MM.1S (cell line): ENCODE results near the gene KIAA1328.

Experiments
- DNase-seq: peaks from one replicate; pipeline ENCODE4 v3.0.0-alpha.2; 2015
- H2AFZ ChIP-seq: fragments of 300-600 bp; sonication (generic); 2 replicates; pipeline ENCODE4 v1.6.0; 2016; ENCODE audit warnings: antibody characterized with exemption, low read length
- H3F3A ChIP-seq: fragments of 300-600 bp; sonication (generic); 2 replicates; pipeline ENCODE4 v1.6.1; 2016; ENCODE audit warnings: mild to moderate bottlenecking, antibody characterized with exemption, low read length, moderate library complexity, mixed read lengths; ENCODE audit not compliant: insufficient read depth
- H3K27ac ChIP-seq: fragments of 300-600 bp; sonication (generic); 2 replicates; pipeline ENCODE4 v1.5.1; 2016; ENCODE audit warnings: mild to moderate bottlenecking, low read length
- H3K27me3 ChIP-seq: fragments of 300-600 bp; sonication (generic); replicated peaks from 2 replicates; pipeline ENCODE4 v1.6.0; 2016; ENCODE audit warnings: low read length; ENCODE audit not compliant: insufficient read depth
- H3K36me3 ChIP-seq: fragments of 300-600 bp; sonication (generic); replicated peaks from 2 replicates; pipeline ENCODE4 v1.6.1; 2016; ENCODE audit warnings: mild to moderate bottlenecking, low read length, mixed read lengths; ENCODE audit not compliant: insufficient read depth
- H3K4me1 ChIP-seq: fragments of 300-600 bp; sonication (generic); 2 replicates; pipeline ENCODE4 v1.6.1; 2016; ENCODE audit warnings: low read length, mixed read lengths
- H3K4me2 ChIP-seq: fragments of 300-600 bp; sonication (generic); 2 replicates; pipeline ENCODE4 v1.6.0; 2016; ENCODE audit warnings: low read depth, low read length
- H3K4me3 ChIP-seq: fragments of 300-600 bp; sonication (generic); 2 replicates; pipeline ENCODE4 v1.5.1; 2016; ENCODE audit warnings: low read length, mixed read lengths
- H3K79me2 ChIP-seq: fragments of 300-600 bp; sonication (generic); 2 replicates; pipeline ENCODE4 v1.6.1; 2016; ENCODE audit warnings: mixed run types, low read length, mixed read lengths
- H3K9ac ChIP-seq: fragments of 300-600 bp; sonication (generic); 2 replicates; pipeline ENCODE4 v1.6.1; 2016; ENCODE audit warnings: low read length, mixed read lengths
- H3K9me2 ChIP-seq: fragments of 300-600 bp; sonication (generic); replicated peaks from 2 replicates; pipeline ENCODE4 v1.6.1; 2016; ENCODE audit warnings: mild to moderate bottlenecking, low read length, mixed read lengths; ENCODE audit not compliant: insufficient read depth
- H3K9me3 ChIP-seq: fragments of 300-600 bp; sonication (generic); replicated peaks from 2 replicates; pipeline ENCODE4 v1.6.1; 2016; ENCODE audit warnings: mild to moderate bottlenecking, low read length, mixed read lengths; ENCODE audit not compliant: insufficient read depth
- H4K20me1 ChIP-seq: fragments of 300-600 bp; sonication (generic); 2 replicates; pipeline ENCODE4 v1.6.1; 2016; ENCODE audit warnings: mild to moderate bottlenecking, low read length, moderate library complexity, mixed read lengths; ENCODE audit not compliant: insufficient read depth
- CTCF ChIP-seq: fragments of 300-600 bp; sonication (generic); IDR thresholded peaks from 2 replicates; pipeline ENCODE4 v1.5.1; 2016; ENCODE audit warnings: antibody characterized with exemption, low read length, mixed read lengths
- EZH2 ChIP-seq: fragments of 300-600 bp; sonication (generic); optimal IDR thresholded peaks from 2 replicates; pipeline ENCODE3; 2017; ENCODE audit warnings: low read depth, mild to moderate bottlenecking, antibody characterized with exemption, low read length, mixed read lengths
- EZH2phosphoT487 ChIP-seq: fragments of 300-600 bp; sonication (generic); IDR thresholded peaks from 2 replicates; pipeline ENCODE4 v1.6.1; 2018; ENCODE audit warnings: antibody characterized with exemption, low read length

The KIAA1328 gene

GRCh38 chr18:37210781-37211180 lies 381.9 kb downstream of the KIAA1328 start:
- H3F3A ChIP-seq: no peaks in the 10 kb centered on the region
- no peaks in the 10 kb centered on the region for H3K9me2 ChIP-seq
- no peak for DNase-seq
- H2AFZ ChIP-seq: no peak overlapping the region
- no peak overlapping the region for H3K4me3 ChIP-seq
- H3K79me2 ChIP-seq: no peaks in the 10 kb centered on the region
- no peaks in the 10 kb centered on the region for H3K4me1 ChIP-seq
- no peaks in the 10 kb centered on the region for H3K9me3 ChIP-seq
- no peak overlapping the region for H3K4me2 ChIP-seq
- no peaks in the 10 kb centered on the region for H4K20me1 ChIP-seq
- no peak for TF ChIP-seq EZH2
- TF ChIP-seq CTCF: no peak
- no peak for TF ChIP-seq EZH2phosphoT487
- H3K36me3 ChIP-seq: no peaks in the 10 kb centered on the region
- H3K27me3 ChIP-seq: no peaks in the 10 kb centered on the region
- no peak overlapping the region for H3K27ac ChIP-seq
- H3K9ac ChIP-seq: no peak overlapping the region

GRCh38 chr18:37218022-37218590 lies 389.2 kb downstream of the KIAA1328 start:
- no peaks in the 10 kb centered on the region for H3F3A ChIP-seq
- H3K4me2 ChIP-seq: no peak overlapping the region
- DNase-seq: no peak
- H3K4me3 ChIP-seq: no peak overlapping the region
- H3K27ac ChIP-seq: no peak overlapping the region
- no peaks in the 10 kb centered on the region for H4K20me1 ChIP-seq
- TF ChIP-seq CTCF (no peak), EZH2 (no peak), EZH2phosphoT487 (no peak)
- H2AFZ ChIP-seq: no peak overlapping the region
- H3K9ac ChIP-seq: no peak overlapping the region
- H3K79me2 ChIP-seq: no peaks in the 10 kb centered on the region
- no peaks in the 10 kb centered on the region for H3K9me3 ChIP-seq
- no peaks in the 10 kb centered on the region for H3K36me3 ChIP-seq
- H3K27me3 ChIP-seq: no peaks in the 10 kb centered on the region
- peaks cover 3% of the 10 kb centered on the region; the same call in 1 of the 2 replicates for H3K4me1 ChIP-seq
- H3K9me2 ChIP-seq: no peaks in the 10 kb centered on the region

- no peak overlapping the region for H3K4me2 ChIP-seq
- H4K20me1 ChIP-seq: no peaks in the 10 kb centered on the region
- no peak for DNase-seq
- H3K4me3 ChIP-seq: no peak overlapping the region
- no peaks in the 10 kb centered on the region for H3K9me3 ChIP-seq
- no peaks in the 10 kb centered on the region for H3K79me2 ChIP-seq
- no peaks in the 10 kb centered on the region for H3K36me3 ChIP-seq
- no peaks in the 10 kb centered on the region for H3K9me2 ChIP-seq
- no peak for TF ChIP-seq EZH2
- TF ChIP-seq CTCF: no peak
- TF ChIP-seq EZH2phosphoT487: no peak
- no peak overlapping the region for H3K9ac ChIP-seq
- no peaks in the 10 kb centered on the region for H3F3A ChIP-seq
- no peak overlapping the region for H2AFZ ChIP-seq
- H3K4me1 ChIP-seq: peaks cover 3% of the 10 kb centered on the region; the same call in 1 of the 2 replicates
- no peaks in the 10 kb centered on the region for H3K27me3 ChIP-seq
- H3K27ac ChIP-seq: no peak overlapping the region
Measured at GRCh38 chr18:37219257-37219656, 390.3 kb downstream of the KIAA1328 start.
